Cardiac muscle cell (in vitro differentiated cells and primary cell): ENCODE results near the gene CNTNAP2. TPM values are rescaled to one million over a fixed set of nuclear protein-coding genes. Genes with fewer than 3 reads are reported as not detected.

ENCODE experiments used
- DNase-seq, 2 donors: peaks; one replicate each; pipeline versions ENCODE4 v3.0.0 to v3.0.0-alpha.2; 2010 to 2017; ENCODE audit warnings: low read depth in 1 of 2, low spot score in 1 of 2
- H3K27ac ChIP-seq: fragments of 200-600 bp; sonication (generic); 2 replicates; pipeline ENCODE4 v1.5.1; 2016
- H3K27me3 ChIP-seq: fragments of 200-600 bp; sonication (generic); 2 replicates; pipeline ENCODE4 v1.6.0; 2016; ENCODE audit warnings: control low read depth
- H3K36me3 ChIP-seq: fragments of 200-600 bp; sonication (generic); 2 replicates; pipeline ENCODE4 v1.5.1; 2016; ENCODE audit warnings: control low read depth
- H3K4me1 ChIP-seq: fragments of 200-600 bp; sonication (generic); 2 replicates; pipeline ENCODE4 v1.8.1; 2017; ENCODE audit warnings: low read depth, mild to moderate bottlenecking, mixed run types
- H3K4me3 ChIP-seq: fragments of 200-600 bp; sonication (generic); 2 replicates; pipeline ENCODE4 v1.5.1; 2016; ENCODE audit warnings: mild to moderate bottlenecking
- H3K9me3 ChIP-seq: fragments of 200-600 bp; sonication (generic); 2 replicates; pipeline ENCODE4 v1.5.1; 2017; ENCODE audit warnings: low read depth, mild to moderate bottlenecking, control low read depth
- polyA plus RNA-seq: library from polyadenylated mRNA; unstranded; fragments of >200 nt; fragmentation: Nextera tagmentation; extraction: Ambion mirVana; gene quantifications from 2 replicates; pipeline ENCODE4 v1.2.1, GENCODE V29; 2016
- total RNA-seq: library from RNA; depleted of rRNA; stranded (reverse); fragments of >200 nt; gene quantifications from 2 replicates; pipeline ENCODE4 v1.2.3, GENCODE V29; 2016
- TF ChIP-seq, protein P1 (sequence below): IDR thresholded peaks from 2 replicates; pipeline ENCODE4 v1.5.1; 2012; ENCODE audit warnings: low read depth, mild to moderate bottlenecking, low read length

CNTNAP2 gene
- total and polyA plus RNA-seq, 2 experiments from 2014 or later = 4.8 to 5.1 TPM

DNA sequence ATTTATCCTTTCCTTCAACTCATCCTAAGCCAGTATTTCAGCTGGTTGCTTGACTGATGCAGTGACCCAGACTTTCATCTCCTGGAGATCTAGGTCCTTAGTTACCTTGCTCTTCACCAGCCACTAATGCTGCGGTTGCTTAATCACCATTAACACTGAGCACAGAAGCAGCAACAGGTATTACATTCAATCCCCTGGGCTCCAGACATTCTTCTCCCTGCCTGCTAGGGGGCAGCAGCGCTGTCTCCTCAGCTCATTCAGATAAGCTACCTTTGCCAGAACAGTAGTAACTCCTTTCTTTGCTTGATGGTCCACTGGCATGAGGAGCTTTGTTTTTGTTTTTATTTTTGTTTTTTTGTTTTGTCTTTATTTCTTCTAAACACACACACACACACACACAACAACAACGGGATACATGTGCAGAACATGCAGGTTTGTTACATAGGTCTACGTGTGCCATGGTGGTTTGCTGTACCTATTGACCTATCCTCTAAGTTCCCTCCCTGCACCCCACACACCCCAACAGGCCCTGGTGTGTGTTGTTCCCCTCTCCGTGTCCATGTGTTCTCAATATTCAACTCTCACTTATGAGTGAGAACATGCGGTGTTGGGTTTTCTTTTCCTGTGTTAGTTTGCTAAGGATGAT is 1430.8 kb downstream of the CNTNAP2 start:
- no peak overlapping the region for H3K27ac ChIP-seq
- no peaks in the 10 kb centered on the region for H3K27me3 ChIP-seq
- TF ChIP-seq, protein P1, sequence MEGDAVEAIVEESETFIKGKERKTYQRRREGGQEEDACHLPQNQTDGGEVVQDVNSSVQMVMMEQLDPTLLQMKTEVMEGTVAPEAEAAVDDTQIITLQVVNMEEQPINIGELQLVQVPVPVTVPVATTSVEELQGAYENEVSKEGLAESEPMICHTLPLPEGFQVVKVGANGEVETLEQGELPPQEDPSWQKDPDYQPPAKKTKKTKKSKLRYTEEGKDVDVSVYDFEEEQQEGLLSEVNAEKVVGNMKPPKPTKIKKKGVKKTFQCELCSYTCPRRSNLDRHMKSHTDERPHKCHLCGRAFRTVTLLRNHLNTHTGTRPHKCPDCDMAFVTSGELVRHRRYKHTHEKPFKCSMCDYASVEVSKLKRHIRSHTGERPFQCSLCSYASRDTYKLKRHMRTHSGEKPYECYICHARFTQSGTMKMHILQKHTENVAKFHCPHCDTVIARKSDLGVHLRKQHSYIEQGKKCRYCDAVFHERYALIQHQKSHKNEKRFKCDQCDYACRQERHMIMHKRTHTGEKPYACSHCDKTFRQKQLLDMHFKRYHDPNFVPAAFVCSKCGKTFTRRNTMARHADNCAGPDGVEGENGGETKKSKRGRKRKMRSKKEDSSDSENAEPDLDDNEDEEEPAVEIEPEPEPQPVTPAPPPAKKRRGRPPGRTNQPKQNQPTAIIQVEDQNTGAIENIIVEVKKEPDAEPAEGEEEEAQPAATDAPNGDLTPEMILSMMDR = peak; percentile 60
- no peaks in the 10 kb centered on the region for H3K4me1 ChIP-seq
- peak; percentile 37 to 42 for DNase-seq
- no peaks in the 10 kb centered on the region for H3K9me3 ChIP-seq
- no peak overlapping the region for H3K4me3 ChIP-seq
- no peaks in the 10 kb centered on the region for H3K36me3 ChIP-seq

- no peaks in the 10 kb centered on the region for H3K4me1 ChIP-seq
- TF ChIP-seq, protein P1 = no peak
These were observed 1439.7 kb downstream of the CNTNAP2 start for GRCh38 chr7:147556317-147556716.

DNA sequence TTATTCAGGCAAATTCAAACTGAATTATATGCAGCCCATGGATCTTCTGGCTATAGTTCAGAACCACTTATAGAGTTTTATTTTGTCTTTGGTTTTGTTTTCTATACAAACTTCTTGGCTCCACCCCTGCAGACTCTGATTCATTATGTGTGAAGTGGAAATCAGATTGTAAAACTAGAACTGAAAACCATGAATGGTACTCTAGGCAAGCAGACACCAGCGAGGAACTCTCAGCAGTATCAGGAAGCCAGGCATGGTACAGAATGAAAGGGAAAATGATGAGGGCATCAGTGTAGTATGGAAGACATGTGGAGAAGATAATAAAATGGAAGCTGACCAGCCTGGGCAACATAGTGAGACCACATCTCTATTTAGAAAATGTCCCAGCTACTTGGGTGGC is 1447.1 kb downstream of the CNTNAP2 start:
- TF ChIP-seq, protein P1 = no peak
- H3K4me3 ChIP-seq = no peak overlapping the region

More at GRCh38 chr7:147556317-147556716, 1439.7 kb downstream of the CNTNAP2 start:
- Histone ChIP-seq H3K9me3 (no peaks in the 10 kb centered on the region), H3K27ac (no peak overlapping the region), H3K27me3 (no peaks in the 10 kb centered on the region), H3K36me3 (no peaks in the 10 kb centered on the region), H3K4me3 (no peak overlapping the region)
- no peak for DNase-seq

DNA sequence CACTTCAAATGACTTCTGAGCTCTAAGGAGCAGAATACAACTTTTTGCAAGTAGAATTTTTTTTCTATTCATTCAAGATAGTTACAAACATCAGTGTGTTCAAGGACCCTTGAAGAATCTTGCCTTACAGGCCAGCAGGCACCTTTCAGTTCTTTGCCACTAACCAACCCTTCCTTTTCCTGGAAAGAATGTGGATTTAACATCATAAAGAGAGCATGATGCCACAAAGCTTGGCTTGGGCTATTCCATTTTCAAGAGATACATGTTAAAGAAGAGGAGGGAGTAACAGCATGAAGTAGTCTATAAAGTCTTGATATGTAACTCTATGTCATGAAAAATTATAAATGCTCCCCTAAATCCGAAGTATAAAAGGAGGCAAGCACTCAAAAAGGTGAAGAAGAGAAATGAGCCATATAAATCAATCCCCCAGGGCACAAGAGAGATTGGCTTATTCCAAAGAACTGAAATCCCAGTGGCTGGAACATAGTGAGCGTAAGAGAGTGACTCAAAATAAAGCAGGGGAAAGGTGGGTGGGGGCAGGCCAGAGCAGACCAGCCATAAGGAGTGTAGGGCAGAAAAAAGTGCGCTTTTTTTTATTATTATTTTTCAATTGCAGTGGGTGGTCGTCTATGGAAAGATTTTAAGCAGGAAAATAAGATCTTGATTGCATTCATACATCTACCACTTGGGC is 1448.3 kb downstream of the CNTNAP2 start:
- no peak overlapping the region for H3K27ac ChIP-seq
- H3K4me3 ChIP-seq = no peak overlapping the region
- H3K9me3 ChIP-seq = no peaks in the 10 kb centered on the region
- TF ChIP-seq, protein P1 = no peak
- no peaks in the 10 kb centered on the region for H3K36me3 ChIP-seq
- no peaks in the 10 kb centered on the region for H3K4me1 ChIP-seq
- H3K27me3 ChIP-seq = no peaks in the 10 kb centered on the region
- DNase-seq = no peak

More for the DNA sequence above, 1447.1 kb downstream of the CNTNAP2 start:
- Histone ChIP-seq H3K36me3 (no peaks in the 10 kb centered on the region), H3K9me3 (no peaks in the 10 kb centered on the region), H3K27ac (no peak overlapping the region), H3K4me1 (no peaks in the 10 kb centered on the region), H3K27me3 (no peaks in the 10 kb centered on the region)
- no peak for DNase-seq

GRCh38 chr7:147567043-147567442 is 1450.4 kb downstream of the CNTNAP2 start:
- Histone ChIP-seq H3K4me1 (no peaks in the 10 kb centered on the region), H3K4me3 (no peak overlapping the region), H3K9me3 (no peaks in the 10 kb centered on the region), H3K27me3 (no peaks in the 10 kb centered on the region), H3K36me3 (no peaks in the 10 kb centered on the region), H3K27ac (no peak overlapping the region)
- DNase-seq = no peak
- TF ChIP-seq, protein P1 = no peak
